HG03460 (cell line): ENCODE measurements around the gene STOML3.

ENCODE experiments used
- ATAC-seq: cut with Tn5 transposase; IDR thresholded peaks from one replicate; pipeline ENCODE4 v1.9.1; 2021; ENCODE audit not compliant: unreplicated experiment

STOML3 gene

DNA sequence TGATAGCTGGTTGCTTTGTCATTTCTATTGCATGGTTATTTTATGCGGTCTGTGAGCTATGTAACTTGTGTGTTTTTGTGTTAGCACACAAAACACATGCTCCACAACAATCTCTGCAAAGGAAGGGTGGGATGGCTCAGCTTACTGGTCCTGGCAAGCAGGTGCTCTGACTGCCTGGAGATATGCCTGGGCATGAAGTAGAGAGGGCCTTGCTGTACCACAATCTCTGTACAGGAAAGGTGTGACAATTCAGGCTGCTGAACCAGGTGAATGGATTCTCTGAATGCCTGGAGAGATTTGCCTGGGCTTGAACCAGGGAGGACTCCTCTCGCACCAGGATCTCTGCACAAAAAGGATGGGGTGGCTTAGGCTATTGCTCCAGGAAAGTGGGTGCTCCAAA lies 69.5 kb downstream of the STOML3 start:
- ATAC-seq: no peak
